A673 (cell line): ENCODE results near the gene CARD19.

Experiments used
- CTCF ChIP-seq: fragments of 300-800, 200-600 bp; sonication (generic); conservative IDR thresholded peaks from 2 replicates; pipeline ENCODE4 v1.5.1; 2017; ENCODE audit warnings: low read depth, mild to moderate bottlenecking, antibody characterized with exemption, low read length, moderate library complexity, mixed read lengths
- EZH2 ChIP-seq: fragments of 200-600 bp; sonication (generic); IDR thresholded peaks from 2 replicates; pipeline ENCODE4 v1.6.1; 2017; ENCODE audit warnings: borderline replicate concordance, low read depth, mild to moderate bottlenecking, mixed read lengths, antibody characterized with exemption, low read length; ENCODE audit not compliant: poor library complexity, severe bottlenecking

- TF ChIP-seq CTCF, result no peak
- TF ChIP-seq EZH2, result no peak
These were observed 13.1 kb upstream of the CARD19 start for GRCh38 chr9:93082841-93083411.
